ENCODE measurements around the gene OR4L1. TPM values are rescaled to one million over a fixed set of nuclear protein-coding genes. Genes with fewer than 3 reads are reported as not detected.

Gene OR4L1, protein sequence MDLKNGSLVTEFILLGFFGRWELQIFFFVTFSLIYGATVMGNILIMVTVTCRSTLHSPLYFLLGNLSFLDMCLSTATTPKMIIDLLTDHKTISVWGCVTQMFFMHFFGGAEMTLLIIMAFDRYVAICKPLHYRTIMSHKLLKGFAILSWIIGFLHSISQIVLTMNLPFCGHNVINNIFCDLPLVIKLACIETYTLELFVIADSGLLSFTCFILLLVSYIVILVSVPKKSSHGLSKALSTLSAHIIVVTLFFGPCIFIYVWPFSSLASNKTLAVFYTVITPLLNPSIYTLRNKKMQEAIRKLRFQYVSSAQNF
- total RNA-seq, result not detected

DNA sequence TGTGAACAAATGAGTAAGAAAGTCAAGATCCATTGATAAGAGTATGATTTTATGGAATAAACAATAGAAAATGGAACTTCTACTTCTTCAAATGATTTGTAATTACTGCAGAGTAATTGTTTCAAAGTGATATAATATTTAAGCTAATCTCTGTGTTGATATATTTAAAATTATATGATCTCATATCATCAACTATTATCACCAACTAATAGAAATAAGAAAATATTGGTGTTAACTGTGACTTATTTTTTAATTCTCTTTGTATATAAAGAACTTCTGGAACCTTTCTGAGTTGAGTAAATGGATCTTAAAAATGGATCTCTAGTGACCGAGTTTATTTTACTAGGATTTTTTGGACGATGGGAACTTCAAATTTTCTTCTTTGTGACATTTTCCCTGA is at the start of gene OR4L1:
Gene OR4L1 (plus strand): TSS at position 301 of the 400 bp plus-strand sequence. CDS start 0 bp downstream, at position 301.
- Histone ChIP-seq H3K9me3 (no peaks in the 10 kb centered on the region), H3K4me1 (no peaks in the 10 kb centered on the region), H3K4me3 (no peak within 1 kb of the TSS), H3K27me3 (no peaks in the 10 kb centered on the region), H3K36me3 (no peaks in the 10 kb centered on the region), H3K27ac (no peak within 1 kb of the TSS)
- no peak for DNase-seq (ENCODE audit: low spot score in 2 of 2)
- 63% methylated on average over 2 of the region's 2 CpGs for WGBS
- TF ChIP-seq POLR2A (IDR thresholded peaks at IDR 0.05), result no peak
- no peak for TF ChIP-seq POLR2AphosphoS5 (IDR thresholded peaks at IDR 0.05)
- no peak for TF ChIP-seq CTCF (IDR thresholded peaks at IDR 0.05)
- no peak for TF ChIP-seq EP300 (IDR thresholded peaks at IDR 0.05)

DNA sequence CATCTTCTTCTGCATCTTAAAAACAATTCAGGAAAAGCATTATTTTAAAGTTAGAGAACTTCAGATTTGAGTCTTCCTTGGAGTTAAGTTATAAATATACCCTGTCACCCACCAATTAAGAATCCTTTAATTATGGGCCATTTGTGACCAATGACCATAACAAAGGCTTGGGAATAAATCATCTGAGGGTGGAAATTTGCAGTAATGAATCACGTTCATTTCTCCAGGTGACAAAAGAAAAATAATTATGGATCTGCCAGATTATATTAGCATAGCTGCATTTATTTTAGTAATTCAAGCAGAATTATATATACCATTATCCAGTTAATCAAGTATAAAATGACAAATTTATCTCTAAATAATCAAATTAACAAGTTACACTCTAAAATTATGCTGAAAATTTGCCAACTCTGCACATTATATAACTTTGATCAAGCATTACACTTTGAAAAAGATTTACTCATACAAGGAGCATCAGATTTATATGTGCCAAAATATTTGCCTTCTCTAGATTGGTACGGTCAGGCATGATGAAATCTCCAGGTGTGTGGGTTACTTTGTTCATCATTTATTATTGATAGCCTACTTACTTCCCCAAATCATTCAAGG is 40.5 kb upstream of the OR4L1 start, which contains the start of gene OR4K14:
Gene OR4K14 (minus strand): TSS at position 51 of the 609 bp plus-strand sequence. CDS start 4,114 bp downstream, outside the sequence.
- Histone ChIP-seq H3K4me1 (no peaks in the 10 kb centered on the region), H3K4me3 (no peak within 1 kb of the TSS), H3K36me3 (no peaks in the 10 kb centered on the region), H3K9me3 (no peaks in the 10 kb centered on the region), H3K27me3 (no peaks in the 10 kb centered on the region), H3K27ac (no peak within 1 kb of the TSS)
- WGBS, result 63% methylated on average over 2 of the region's 2 CpGs
- TF ChIP-seq POLR2A (IDR thresholded peaks at IDR 0.05) (no peak), CTCF (IDR thresholded peaks at IDR 0.05) (no peak)
- DNase-seq (ENCODE audit: low spot score in 2 of 2), result no peak

DNA sequence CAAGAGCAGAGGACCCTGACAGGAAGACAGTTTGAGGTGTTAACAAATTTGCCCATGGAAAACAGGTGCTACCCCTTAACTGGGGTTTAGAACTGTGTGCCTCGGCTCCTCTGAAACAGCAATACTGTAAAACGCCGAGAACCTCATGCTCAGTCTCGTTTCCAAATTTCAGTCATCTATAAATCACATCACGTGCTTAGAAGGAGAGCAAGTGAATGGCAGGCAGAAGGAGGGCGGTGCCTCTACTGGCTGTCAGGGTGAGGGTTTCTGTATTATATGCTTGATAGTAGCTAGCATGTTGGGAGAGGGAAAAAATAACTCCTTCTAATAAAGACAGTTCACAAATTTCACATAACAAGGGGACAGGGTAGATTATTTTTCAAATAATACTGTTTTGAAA is 28.8 kb upstream of the OR4L1 start:
- H3K4me3 ChIP-seq, result no peak overlapping the region
- no peak overlapping the region for H3K27ac ChIP-seq
- H3K36me3 ChIP-seq, result no peaks in the 10 kb centered on the region
- TF ChIP-seq CTCF (IDR thresholded peaks at IDR 0.05) (no peak), POLR2AphosphoS5 (IDR thresholded peaks at IDR 0.05) (no peak), POLR2A (IDR thresholded peaks at IDR 0.05) (no peak), EP300 (IDR thresholded peaks at IDR 0.05) (no peak)
- no peaks in the 10 kb centered on the region for H3K4me1 ChIP-seq
- H3K9me3 ChIP-seq, result no peaks in the 10 kb centered on the region
- WGBS, result 76% methylated on average over 6 of the region's 6 CpGs
- DNase-seq (ENCODE audit: low spot score in 2 of 2), result no peak
- H3K27me3 ChIP-seq, result no peaks in the 10 kb centered on the region

- Histone ChIP-seq H3K27me3 (no peaks in the 10 kb centered on the region), H3K36me3 (no peaks in the 10 kb centered on the region), H3K9me3 (no peaks in the 10 kb centered on the region), H3K4me3 (no peak overlapping the region), H3K4me1 (no peaks in the 10 kb centered on the region), H3K27ac (no peak overlapping the region)
- 79% methylated on average over 3 of the region's 3 CpGs for WGBS
- no peak for DNase-seq (ENCODE audit: low spot score in 2 of 2)
- TF ChIP-seq POLR2AphosphoS5 (IDR thresholded peaks at IDR 0.05) (no peak), POLR2A (IDR thresholded peaks at IDR 0.05) (no peak), EP300 (IDR thresholded peaks at IDR 0.05) (no peak), CTCF (IDR thresholded peaks at IDR 0.05) (no peak)
Observed at GRCh38 chr14:20035449-20035848, 24.4 kb upstream of the OR4L1 start.

- Histone ChIP-seq H3K4me3 (no peak within 1 kb of the TSS), H3K27ac (no peak within 1 kb of the TSS), H3K9me3 (no peaks in the 10 kb centered on the region), H3K36me3 (no peaks in the 10 kb centered on the region), H3K4me1 (no peaks in the 10 kb centered on the region), H3K27me3 (no peaks in the 10 kb centered on the region)
- TF ChIP-seq CTCF (IDR thresholded peaks at IDR 0.05) (no peak), POLR2A (IDR thresholded peaks at IDR 0.05) (no peak), EP300 (IDR thresholded peaks at IDR 0.05) (no peak), POLR2AphosphoS5 (IDR thresholded peaks at IDR 0.05) (no peak)
- no peak for DNase-seq (ENCODE audit: low spot score in 2 of 2)
- 90% methylated on average over 4 of the region's 4 CpGs for WGBS
Observed at GRCh38 chr14:20035938-20036337, 23.9 kb upstream of the OR4L1 start, which contains the start of gene OR4K13. OR4K13 (minus strand) TSS chr14:20036038; CDS start chr14:20034758, 1,280 bp downstream.

Data from suprapubic skin (tissue), 4 donors.